ENCODE measurements around the gene USP24. TPM values are rescaled to one million over a fixed set of nuclear protein-coding genes. Genes with fewer than 3 reads are reported as not detected.

The USP24 gene
- total RNA-seq, 1 donor from 2014 or later: 45.1 TPM

GRCh38 chr1:55081905-55082296, 133.3 kb downstream of the USP24 start:
- DNase-seq (ENCODE audit: low spot score): no peak
- intact Hi-C loops (cut with DNase I): no loop called here

- intact Hi-C loops (cut with DNase I): no loop called here
- no peak for DNase-seq (ENCODE audit: low spot score)
Measured at GRCh38 chr1:55081188-55081904, 133.8 kb downstream of the USP24 start.

GRCh38 chr1:55079651-55080050, 135.5 kb downstream of the USP24 start:
- intact Hi-C loops (cut with DNase I): no loop called here

GRCh38 chr1:55078470-55078869, 136.7 kb downstream of the USP24 start:
- intact Hi-C loops (cut with DNase I): no loop called here
- no peak for DNase-seq (ENCODE audit: low spot score)

More at GRCh38 chr1:55079651-55080050, 135.5 kb downstream of the USP24 start:
- DNase-seq (ENCODE audit: low spot score): no peak

GRCh38 chr1:55076356-55076755, 138.8 kb downstream of the USP24 start:
- intact Hi-C loops (cut with DNase I): no loop called here

GRCh38 chr1:55074455-55074854, 140.7 kb downstream of the USP24 start:
- no peak for DNase-seq (ENCODE audit: low spot score)
- intact Hi-C loops (cut with DNase I): no loop called here

More at GRCh38 chr1:55076356-55076755, 138.8 kb downstream of the USP24 start:
- DNase-seq (ENCODE audit: low spot score): no peak

- DNase-seq (ENCODE audit: low spot score): no peak
- intact Hi-C loops (cut with DNase I): no loop called here
Measured at GRCh38 chr1:55073187-55073916, 141.8 kb downstream of the USP24 start.

- intact Hi-C loops (cut with DNase I): no loop called here
- DNase-seq (ENCODE audit: low spot score): no peak
Measured at GRCh38 chr1:55071477-55071876, 143.7 kb downstream of the USP24 start.

- DNase-seq (ENCODE audit: low spot score): no peak
- intact Hi-C loops (cut with DNase I): no loop called here
Measured at GRCh38 chr1:55070293-55071164, 144.6 kb downstream of the USP24 start.

- DNase-seq (ENCODE audit: low spot score): no peak
- intact Hi-C loops (cut with DNase I): no loop called here
Measured at GRCh38 chr1:55069280-55069679, 145.9 kb downstream of the USP24 start.

- no peak for DNase-seq (ENCODE audit: low spot score)
- intact Hi-C loops (cut with DNase I): no loop called here
Measured at GRCh38 chr1:55068638-55069037, 146.5 kb downstream of the USP24 start.

- intact Hi-C loops (cut with DNase I): no loop called here
Measured at GRCh38 chr1:55067914-55068313, 147.2 kb downstream of the USP24 start.

GRCh38 chr1:55067022-55067778, 148.0 kb downstream of the USP24 start:
- no peak for DNase-seq (ENCODE audit: low spot score)
- intact Hi-C loops (cut with DNase I): no loop called here

More at GRCh38 chr1:55067914-55068313, 147.2 kb downstream of the USP24 start:
- no peak for DNase-seq (ENCODE audit: low spot score)

GRCh38 chr1:55065648-55066047, 149.5 kb downstream of the USP24 start:
- DNase-seq (ENCODE audit: low spot score): no peak

GRCh38 chr1:55064861-55065263, 150.3 kb downstream of the USP24 start:
- intact Hi-C loops (cut with DNase I): no loop called here
- no peak for DNase-seq (ENCODE audit: low spot score)

More at GRCh38 chr1:55065648-55066047, 149.5 kb downstream of the USP24 start:
- intact Hi-C loops (cut with DNase I): no loop called here

GRCh38 chr1:55064071-55064581, 151.0 kb downstream of the USP24 start:
- DNase-seq (ENCODE audit: low spot score): no peak

GRCh38 chr1:55063577-55063942, 151.6 kb downstream of the USP24 start:
- intact Hi-C loops (cut with DNase I): no loop called here

More at GRCh38 chr1:55064071-55064581, 151.0 kb downstream of the USP24 start:
- intact Hi-C loops (cut with DNase I): no loop called here

GRCh38 chr1:55062801-55063576, 152.2 kb downstream of the USP24 start:
- DNase-seq (ENCODE audit: low spot score): no peak
- intact Hi-C loops (cut with DNase I): no loop called here

More at GRCh38 chr1:55063577-55063942, 151.6 kb downstream of the USP24 start:
- no peak for DNase-seq (ENCODE audit: low spot score)

Data from cardiac septum (tissue), 1 donor.